Stimulated activated CD8-positive, alpha-beta memory T cell treated with anti-CD3 and anti-CD28 coated beads, Interleukin-2, amount 100 ng/mL, for 48 hours (primary cell): Measurements from ENCODE around the gene CHEK2.
A peak's percentile ranks its signal among the peaks of the same experiment; 100 is the strongest.
"Not testable (repeated sequence)": the region's sequence is repeated elsewhere in the genome, so short reads cannot be mapped to it uniquely, and the experiment has no call there.

Source experiments
- DNase-seq, 2 donors: peaks; one replicate each; pipeline ENCODE4 v3.0.0-alpha.2; 2020; ENCODE audit warnings: low read depth in 2 of 2

Gene CHEK2

DNA sequence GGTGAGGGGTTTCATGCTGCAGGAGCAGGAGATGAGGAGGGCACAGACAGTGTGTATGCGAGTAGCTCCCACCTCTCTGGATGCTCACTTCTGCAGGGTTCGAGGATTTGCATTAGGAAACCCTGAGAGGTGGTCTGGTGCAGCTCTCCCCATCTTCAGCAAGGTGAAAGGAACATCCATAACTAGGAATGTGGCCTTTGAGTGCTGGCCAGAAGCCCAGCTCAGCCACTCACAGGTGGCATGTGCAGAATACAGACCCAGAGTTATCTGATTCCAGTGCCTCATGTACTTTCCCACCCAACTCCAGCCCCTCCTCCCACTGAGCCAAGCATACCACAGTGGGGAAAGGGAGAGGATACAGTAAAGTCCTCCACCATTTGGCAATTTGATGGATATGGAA is 51.8 kb downstream of the CHEK2 start:
- DNase-seq = not testable (repeated sequence)

DNA sequence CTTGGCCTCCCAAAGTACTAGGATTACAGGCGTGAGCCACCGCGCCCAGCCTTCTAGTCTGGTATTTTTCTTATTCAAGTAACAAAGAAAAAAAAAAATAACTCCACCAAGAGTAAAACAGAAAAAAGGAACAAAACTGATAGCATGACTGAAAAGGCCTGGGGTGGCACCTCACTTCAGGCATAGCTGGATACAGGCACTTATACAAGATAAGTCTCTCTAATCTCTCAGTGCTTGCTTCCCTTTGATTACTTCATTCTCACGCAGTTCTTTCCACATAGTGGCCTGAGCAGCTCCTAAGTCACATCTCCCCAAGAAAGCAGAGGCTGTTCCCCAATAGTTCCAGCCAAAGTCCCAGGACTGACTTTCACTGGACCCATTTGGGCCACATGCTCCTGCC is 58.7 kb downstream of the CHEK2 start:
- not testable (repeated sequence) for DNase-seq

DNA sequence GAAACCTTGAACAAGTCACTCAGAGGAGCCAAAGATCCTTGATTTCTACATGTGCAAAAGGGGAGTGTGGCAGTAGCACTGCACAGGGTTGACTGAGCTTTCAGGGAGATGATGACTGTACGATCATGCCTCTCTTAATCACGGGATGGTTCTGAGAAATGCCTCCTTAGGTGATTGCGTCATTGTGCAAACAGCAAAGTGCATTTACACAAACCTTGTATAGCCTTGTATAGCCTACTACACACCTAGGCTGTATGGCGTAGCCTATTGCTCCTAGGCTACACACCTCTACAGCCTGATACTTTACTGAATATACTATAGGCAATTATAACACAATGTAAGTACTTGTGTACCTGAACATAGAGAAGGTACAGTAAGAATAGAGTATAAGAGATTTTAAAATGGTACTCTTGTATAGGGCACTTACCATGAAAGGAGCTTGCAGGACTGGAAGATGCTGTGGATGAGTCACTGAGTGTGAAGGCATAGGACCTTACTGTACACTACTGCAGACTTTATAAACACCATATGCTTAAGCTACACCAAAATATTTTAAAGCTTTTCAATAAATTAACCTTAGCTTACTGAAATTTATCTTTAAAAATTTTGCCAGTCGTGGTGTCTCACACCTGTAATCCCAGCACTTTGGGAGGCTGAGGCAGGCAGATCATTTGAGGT is 60.7 kb downstream of the CHEK2 start:
- not testable (repeated sequence) for DNase-seq

DNA sequence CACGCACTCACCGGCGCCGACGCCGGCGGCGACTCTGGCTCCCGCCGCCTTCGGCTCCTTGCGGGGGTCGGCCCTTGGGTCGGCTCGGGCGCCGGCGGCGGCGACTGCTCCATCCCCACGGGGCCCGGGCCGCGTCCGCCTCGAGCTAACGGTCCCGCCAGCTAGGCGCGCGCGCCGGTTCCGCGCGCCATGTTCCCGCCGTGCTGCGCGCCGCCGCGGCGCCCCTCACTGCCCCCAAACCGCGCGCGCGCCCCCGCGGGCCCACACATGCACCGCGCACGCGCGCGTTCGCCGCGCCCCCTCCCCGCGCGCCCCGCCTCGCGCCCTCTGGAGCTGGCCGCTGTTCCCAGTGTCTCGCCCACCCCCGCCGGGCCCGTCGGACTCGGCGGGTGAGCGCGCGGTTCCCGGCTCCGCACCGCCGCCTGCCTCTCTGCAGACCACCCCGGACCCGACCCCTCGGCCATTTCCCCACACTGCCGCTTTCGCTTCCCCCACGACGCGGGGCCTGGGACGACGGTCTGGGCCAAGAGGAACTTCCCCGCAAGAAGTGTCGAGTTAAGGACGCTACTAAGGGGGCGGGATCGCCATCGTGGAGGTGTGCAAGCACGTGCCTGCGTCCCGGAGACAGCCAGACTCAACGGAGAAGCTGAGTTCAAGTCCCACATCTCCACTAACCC is 61.9 kb downstream of the CHEK2 start, which contains the start of gene TTC28:
Gene TTC28 (minus strand): TSS at position 230 of the 677 bp plus-strand sequence. CDS start 117 bp downstream, at position 113.
- DNase-seq = peak; percentile 21 to 37

DNA sequence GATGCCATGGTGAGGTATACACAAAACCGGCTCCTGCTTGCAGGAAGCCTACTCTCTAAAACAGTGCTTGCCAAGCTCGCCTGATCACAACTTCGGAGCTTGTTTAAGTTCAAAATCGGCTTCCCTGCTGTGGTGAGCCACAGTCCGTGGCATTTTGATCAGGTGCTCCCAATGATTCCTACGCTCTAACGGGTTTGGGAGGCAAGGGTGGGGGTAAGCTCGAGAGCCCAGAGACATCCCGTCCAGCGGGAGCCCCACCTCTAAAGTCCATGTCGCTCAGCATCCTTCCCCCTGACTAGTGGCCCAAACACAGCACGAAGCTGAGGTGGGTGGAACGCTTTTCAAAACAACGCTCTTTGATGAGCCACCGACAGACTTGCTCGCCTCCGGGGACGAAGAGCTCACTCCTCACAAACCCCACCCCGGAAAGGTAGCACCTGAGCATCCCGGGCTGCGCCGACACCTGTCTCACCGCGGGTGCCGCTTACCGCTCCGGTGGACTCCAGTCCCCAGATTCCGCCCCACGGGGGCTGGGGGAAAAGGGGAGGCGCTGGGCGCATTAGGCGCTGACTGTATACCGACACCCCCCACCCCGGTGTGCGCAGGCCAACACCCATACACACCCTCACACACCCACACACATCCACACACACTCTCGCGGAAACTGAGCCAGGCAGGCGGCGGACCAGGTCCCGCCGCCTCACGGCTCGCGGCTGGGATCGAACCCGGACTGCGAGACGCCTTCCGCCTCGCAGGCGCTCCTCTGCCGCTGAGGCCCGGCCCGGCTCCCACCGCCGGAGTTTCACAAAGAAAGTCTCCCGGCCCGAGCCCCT is 62.6 kb downstream of the CHEK2 start:
- DNase-seq = not testable (repeated sequence)

DNA sequence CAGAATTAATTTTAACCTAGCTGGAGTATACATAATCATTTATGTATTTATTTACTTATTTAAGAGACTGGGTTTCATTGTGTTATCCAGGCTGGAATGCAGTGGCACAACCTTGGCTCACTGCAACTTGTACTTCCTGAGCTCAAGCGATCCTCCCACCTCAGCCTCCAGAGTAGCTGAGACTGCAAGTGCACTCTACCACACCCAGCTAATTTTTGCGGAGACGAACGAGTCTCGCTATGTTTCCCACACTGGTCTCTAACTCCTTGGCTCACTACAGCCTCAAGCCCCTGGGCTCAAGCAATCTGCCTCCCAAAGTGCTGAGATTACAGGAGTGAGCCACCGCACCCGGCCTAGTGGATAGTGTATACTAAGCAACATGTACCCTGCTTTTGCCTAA is 63.5 kb downstream of the CHEK2 start:
- DNase-seq = not testable (repeated sequence)

DNA sequence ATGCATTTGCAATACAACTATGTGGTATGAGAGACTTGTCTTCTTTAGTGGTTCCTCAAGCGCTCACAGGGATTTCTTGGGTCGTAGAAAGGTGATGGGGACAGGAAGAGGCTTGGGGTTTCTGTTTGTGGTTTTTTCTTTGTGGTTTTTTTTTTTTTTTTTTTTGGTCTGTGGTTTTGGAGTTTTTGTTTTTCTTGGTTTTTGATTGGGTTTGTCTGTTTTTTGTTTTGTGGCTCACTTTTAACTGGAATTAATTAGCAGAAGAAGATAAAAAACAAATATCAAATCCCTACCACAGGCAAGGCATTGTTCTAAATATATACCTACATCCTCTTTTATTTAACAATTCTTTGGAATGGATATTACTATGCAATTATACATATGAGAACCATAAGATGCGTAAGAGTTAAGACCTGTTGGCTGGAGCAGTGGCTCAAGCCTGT is 67.5 kb downstream of the CHEK2 start:
- DNase-seq = no peak

DNA sequence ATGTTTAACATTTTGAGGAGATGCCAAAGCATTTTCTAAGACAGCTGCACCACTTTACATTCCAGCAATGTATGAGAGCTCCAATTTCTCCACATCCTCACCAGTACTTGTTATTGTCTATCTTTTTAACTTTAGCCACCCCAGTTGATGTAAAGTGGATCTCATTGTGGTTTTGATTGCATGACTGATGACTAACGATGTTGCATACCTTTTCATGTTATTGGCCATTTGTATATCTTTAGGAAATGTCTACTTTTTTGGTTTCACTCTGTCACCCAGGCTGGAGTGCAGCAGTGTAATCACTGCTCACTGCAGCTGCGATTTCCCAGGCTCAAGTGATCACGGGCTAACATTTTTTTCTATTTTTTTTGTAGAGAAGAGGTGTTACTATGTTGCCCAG is 70.9 kb downstream of the CHEK2 start:
- DNase-seq = no peak

DNA sequence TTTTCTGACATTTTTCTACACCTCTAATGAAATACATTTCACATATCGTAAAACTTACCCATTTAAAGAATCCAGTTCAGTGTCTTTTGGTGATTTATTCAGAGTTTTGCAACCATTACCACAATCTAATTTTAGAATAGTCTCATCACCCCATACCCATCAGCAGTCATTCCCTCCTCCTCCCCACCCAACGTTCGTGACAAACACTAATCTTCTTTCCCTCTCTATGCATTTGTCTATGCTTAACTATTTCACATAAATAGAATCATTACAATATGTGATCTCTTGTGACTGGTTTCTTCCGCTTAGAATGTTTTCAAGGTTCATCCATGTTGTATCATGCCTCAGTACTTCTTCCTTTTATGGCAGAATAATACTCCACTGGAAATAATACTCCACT is 71.5 kb downstream of the CHEK2 start:
- no peak for DNase-seq

DNA sequence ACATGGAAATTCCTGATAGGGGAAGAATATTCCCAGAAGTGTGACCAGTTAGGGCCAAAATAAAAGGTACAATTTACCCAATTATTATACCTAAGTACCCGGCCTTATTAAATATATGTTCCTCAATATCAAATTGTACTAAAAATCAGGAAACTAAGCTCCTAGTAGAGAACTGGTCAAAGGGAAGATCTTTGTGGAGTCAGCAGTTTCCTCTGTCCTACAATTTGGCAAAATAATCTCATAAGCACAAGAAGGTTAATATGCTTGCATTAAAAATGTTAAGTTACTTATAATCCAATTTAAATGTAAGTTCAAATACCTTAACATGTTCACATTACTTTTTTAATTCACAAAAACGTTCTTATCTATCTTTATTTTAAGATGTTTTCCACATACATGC is 72.2 kb downstream of the CHEK2 start:
- DNase-seq = no peak

DNA sequence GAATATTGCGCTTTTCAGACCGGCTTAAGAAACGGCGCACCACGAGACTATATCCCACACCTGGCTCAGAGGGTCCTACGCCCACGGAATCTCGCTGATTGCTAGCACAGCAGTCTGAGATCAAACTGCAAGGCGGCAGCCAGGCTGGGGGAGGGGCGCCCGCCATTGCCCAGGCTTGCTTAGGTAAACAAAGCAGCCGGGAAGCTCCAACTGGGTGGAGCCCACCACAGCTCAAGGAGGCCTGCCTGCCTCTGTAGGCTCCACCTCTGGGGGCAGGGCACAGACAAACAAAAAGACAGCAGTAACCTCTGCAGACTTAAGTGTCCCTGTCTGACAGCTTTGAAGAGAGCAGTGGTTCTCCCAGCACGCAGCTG is 78.1 kb downstream of the CHEK2 start:
- not testable (repeated sequence) for DNase-seq

DNA sequence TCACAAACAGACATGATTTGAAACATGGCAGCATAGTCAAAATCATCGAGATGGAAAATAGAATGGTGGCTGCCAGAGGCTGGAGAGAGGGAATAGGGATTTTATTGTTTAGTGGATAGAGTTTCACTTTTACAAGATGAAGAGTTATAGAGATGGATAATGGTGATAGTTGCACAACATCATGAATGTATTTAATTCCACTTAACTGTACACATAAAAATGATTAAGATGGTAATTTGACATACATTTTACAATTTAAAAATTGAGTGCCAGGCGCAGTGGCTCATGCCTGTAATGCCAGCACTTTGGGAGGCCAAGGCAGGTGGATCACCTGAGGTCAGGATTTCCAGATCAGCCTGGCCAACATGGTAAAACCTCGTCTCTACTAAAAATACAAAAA is 83.2 kb downstream of the CHEK2 start:
- DNase-seq = no peak

DNA sequence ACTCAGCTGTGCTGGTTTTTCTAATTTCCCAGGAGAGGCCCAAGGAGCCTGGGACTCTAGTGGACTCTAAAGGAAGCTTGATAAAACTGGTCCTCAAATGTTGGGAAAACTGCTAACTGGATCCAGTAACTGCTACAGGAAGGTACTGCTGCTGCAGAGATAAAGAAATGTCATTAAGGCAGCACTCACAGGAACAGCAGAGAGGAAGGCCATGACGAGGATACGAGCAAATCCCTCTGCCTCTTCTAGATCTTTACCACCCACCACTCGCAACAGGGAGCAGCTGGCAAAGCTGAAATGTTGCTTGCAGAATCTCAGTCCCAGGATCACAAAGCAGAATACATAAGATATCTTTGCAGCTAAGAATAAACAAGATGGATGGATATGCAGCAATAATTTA is 85.4 kb downstream of the CHEK2 start:
- DNase-seq = no peak

DNA sequence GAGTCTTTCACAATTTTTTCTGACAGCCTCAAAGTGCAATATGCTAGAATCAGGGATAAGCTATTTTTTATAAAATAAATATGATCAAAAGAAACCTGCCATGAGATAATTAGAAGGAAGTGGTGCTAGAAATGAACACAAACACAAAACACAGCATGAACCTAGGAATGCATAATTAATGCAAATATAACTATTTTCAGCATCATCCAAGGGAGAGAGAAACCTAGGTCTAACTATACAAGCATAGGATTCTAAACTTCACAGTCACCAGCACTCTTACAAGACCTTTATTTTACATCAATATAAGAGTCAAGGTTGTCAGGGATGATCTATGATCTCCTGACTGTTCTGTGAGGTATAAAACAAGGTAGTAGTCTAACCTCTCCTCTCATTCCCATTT is 91.2 kb downstream of the CHEK2 start:
- no peak for DNase-seq

DNA sequence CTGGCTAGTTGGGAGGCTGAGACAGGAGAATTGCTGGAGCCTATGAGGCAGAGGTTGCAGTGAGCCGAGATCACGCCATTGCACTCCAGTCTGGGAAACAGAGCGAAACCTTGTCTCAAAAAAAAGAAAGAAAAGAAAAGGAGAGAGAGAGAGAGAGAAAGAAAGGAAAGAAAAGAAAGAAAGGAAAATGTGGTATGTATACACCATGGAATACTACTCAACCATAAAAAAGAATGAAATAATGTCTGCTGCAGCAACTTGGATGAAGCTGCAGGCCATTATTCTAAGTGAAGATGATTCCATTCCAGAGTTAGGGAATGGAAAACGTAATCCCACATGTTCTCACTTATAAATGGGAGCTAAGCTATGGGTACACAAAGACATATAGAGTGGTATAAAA is 92.8 kb downstream of the CHEK2 start:
- DNase-seq = no peak

DNA sequence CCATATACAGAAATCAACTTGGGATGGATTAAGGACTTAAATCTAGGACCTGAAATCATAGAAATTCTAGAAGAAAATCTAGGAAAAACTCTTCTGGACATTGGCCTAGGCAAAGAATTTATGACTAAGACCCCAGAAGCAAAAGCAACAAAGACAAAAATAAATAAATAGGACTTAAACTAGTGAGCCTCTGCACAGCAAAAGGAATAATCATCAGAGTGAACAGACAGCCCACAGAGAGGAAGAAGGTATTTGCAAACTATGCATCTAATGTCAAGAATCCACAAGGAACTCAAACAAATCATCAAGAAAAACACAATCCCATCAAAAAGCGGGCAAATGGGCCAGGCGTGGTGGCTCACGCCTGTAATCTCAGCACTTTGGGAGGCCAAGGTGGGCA is 94.4 kb downstream of the CHEK2 start:
- no peak for DNase-seq

DNA sequence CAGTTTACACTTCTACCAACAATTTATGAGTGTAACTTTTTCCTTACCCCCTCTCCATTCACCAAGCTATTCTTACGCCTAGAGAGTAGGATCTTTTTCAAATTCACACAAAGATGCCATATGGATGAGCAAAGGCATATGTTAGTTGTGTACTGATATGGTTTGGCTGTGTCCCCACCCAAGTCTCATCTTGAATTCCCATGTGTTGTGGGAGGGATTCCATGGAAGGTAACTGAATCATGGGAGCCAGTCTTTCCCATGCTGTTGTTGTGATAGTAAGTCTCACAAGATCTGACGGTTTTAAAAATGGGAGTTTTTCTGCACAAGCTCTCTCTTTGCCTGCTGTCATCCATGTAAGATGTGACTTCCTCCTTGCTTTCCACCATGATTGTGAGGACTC is 102.3 kb downstream of the CHEK2 start:
- DNase-seq = no peak
